Thyroid gland (tissue), 4 donors: Measurements from ENCODE around the gene GRB10.

Experiments
- CTCF ChIP-seq, 6 experiments: fragments of 200-600 bp in 3 of 6; fragments of 450-650 bp in 3 of 6; sonication (generic) in 3 of 6; IDR thresholded peaks; one replicate each; pipeline ENCODE4 v1.5.1; 2016 to 2019; ENCODE audit warnings: antibody characterized with exemption in 6 of 6, mild to moderate bottlenecking in 2 of 6, inconsistent platforms in 1 of 6, moderate library complexity in 1 of 6
- POLR2A ChIP-seq, 2 donors: fragments of 450-650 bp; IDR thresholded peaks; one replicate each; pipeline ENCODE4 v1.6.1; 2017; ENCODE audit warnings: antibody characterized with exemption in 2 of 2, mild to moderate bottlenecking in 2 of 2, moderate library complexity in 1 of 2

DNA sequence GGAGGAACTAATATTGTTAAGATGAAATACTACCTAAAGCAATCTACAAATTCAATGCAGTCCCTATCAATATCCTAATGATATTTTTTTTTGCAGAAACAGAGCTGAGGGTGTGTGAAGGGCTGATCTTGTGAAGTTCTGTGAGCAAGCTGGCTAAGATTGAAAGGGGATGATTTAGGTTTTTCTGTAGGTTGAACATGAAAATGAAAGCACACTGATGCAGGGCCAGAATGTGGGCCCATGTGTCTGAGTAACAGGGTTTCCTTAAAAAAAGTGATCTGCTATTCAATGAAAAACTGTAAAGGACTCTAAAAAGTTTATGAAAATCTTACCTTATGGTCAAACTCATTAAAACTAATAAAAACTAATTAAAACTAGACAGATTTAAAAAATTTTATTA, 47.4 kb downstream of the GRB10 start:
- TF ChIP-seq CTCF (IDR thresholded peaks at IDR 0.05) (no peak), POLR2A (IDR thresholded peaks at IDR 0.05) (no peak)
